ENCODE measurements around the gene AKT1S1. TPM values are rescaled to one million over a fixed set of nuclear protein-coding genes. Genes with fewer than 3 reads are reported as not detected.

Gene AKT1S1
- total RNA-seq, 2 experiments from 2014 or later, result 17.5 to 19.5 TPM

DNA sequence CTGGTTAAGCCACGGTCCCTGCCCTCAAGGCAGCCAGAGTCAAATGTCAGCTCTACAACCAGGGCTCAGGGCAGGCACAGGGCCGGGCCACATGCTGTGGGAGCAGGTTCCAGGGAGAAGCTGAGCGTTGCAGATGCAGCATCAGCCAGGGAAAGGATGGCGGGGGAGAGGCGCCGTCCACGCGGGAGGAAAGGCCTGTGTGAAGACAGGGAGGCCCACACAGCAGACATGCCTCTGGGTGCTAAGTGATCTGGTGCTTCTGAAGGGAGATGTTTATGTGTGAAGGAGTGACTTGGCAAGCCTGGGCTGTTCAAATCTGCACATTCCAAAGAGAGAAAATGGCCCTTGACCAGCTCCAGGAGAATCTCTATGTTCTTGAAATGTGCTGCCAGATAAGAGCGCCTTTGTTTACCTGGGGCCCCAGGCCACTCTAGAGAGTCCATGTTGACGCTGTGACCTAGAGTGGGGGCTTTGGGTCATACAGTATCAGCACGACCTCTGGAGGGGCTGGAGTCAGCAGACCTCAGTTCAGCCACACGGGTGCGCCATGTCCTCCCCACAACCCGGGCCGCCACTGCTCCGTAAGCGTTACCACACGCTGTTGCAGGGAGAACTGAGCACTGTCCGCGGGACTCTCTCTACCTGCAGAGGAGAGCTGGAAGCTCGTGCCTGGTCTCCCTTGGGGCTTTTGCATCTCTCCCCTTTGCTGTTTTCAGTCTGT lies 36.0 kb upstream of the AKT1S1 start:
- intact Hi-C loops (cut with micrococcal nuclease), result no loop called here
- ChIA-PET CTCF (interaction anchor here (0.6 to 1.8 kb wide), 5 partner anchors 16 to 223 kb away, joined by 3 to 7 read pairs (median 3); partner anchors contain the start of genes ATF5 and NUP62), POLR2A (interaction anchor here (1.1 to 13.2 kb wide), 4 partner anchors 9 to 21 kb away, joined by 4 to 167 read pairs (median 32); partner anchors contain the start of genes ATF5, IL4I1 and NUP62)
- H3K27me3 Mint-ChIP-seq, result no peaks in the 10 kb centered on the region
- peak overlapping the region; percentile 88 for H3K27ac Mint-ChIP-seq
- TF ChIP-seq, protein P1, sequence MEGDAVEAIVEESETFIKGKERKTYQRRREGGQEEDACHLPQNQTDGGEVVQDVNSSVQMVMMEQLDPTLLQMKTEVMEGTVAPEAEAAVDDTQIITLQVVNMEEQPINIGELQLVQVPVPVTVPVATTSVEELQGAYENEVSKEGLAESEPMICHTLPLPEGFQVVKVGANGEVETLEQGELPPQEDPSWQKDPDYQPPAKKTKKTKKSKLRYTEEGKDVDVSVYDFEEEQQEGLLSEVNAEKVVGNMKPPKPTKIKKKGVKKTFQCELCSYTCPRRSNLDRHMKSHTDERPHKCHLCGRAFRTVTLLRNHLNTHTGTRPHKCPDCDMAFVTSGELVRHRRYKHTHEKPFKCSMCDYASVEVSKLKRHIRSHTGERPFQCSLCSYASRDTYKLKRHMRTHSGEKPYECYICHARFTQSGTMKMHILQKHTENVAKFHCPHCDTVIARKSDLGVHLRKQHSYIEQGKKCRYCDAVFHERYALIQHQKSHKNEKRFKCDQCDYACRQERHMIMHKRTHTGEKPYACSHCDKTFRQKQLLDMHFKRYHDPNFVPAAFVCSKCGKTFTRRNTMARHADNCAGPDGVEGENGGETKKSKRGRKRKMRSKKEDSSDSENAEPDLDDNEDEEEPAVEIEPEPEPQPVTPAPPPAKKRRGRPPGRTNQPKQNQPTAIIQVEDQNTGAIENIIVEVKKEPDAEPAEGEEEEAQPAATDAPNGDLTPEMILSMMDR (IDR thresholded peaks at IDR 0.05), result no peak
- no peak for DNase-seq
- peaks cover 74% of the 10 kb centered on the region for H3K36me3 Mint-ChIP-seq (ENCODE audit: low read depth)
- H3K9me3 Mint-ChIP-seq, result no peaks in the 10 kb centered on the region
- no peak overlapping the region for H3K4me3 Mint-ChIP-seq
- no peak for ATAC-seq
- H3K4me1 Mint-ChIP-seq (ENCODE audit: low read depth), result peaks cover 62% of the 10 kb centered on the region

DNA sequence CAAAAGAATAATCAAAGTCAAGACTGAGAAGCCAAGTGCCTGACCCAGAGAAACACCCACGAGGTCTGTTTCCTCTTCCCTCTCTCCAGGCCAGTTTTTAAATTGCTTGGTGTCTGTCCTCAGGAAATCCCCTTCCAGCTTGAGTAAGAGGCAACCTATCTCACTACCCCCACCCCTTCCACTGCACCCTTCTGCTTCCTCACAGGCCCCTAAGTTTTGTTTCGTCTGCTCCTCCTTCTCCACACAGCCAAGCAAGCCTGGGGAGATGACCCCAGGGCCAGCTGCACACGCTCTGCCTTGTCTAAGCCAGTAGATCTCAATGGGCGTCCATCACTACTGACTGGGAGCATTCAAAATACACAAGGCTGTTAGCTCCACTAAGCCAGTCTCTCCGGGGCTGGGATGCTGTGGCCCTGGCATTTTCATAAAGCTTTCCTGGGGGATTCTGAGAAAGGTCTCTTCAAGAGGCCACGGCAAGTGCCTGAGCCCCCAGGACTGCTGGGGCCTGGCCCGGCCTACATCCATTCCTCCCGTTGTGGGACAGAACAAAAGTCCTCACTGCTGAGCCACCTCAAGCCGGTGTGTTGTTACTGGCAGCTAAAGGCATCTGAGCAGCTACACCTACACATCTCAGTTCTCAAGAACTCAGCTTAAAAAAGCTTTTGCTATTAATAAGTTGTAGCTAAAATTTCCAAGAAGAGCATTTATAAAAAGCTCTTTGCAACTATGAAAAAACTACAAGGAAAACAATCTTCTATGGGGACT lies 34.4 kb upstream of the AKT1S1 start:
- CTCF ChIA-PET, result interaction anchor here (0.7 to 1.7 kb wide), 7 partner anchors 8 to 73 kb away, joined by 3 to 8 read pairs (median 5); partner anchors contain the start of gene IL4I1
- Mint-ChIP-seq H3K36me3 (ENCODE audit: low read depth) (peaks cover 77% of the 10 kb centered on the region), H3K27ac (peak overlapping the region; percentile 88), H3K9me3 (no peaks in the 10 kb centered on the region), H3K4me1 (ENCODE audit: low read depth) (peaks cover 70% of the 10 kb centered on the region), H3K27me3 (no peaks in the 10 kb centered on the region), H3K4me3 (peak overlapping the region; percentile 49)
- DNase-seq (peak; percentile 56), ATAC-seq (peak; percentile 79)
- intact Hi-C loops (cut with micrococcal nuclease), result no loop called here
- POLR2A ChIA-PET, result interaction anchor here (0.7 to 13.2 kb wide), 8 partner anchors 9 to 387 kb away, joined by 3 to 167 read pairs (median 4); partner anchors contain the start of genes AKT1S1, ATF5, IL4I1 and NUP62
- TF ChIP-seq, protein P1 (IDR thresholded peaks at IDR 0.05), result no peak

DNA sequence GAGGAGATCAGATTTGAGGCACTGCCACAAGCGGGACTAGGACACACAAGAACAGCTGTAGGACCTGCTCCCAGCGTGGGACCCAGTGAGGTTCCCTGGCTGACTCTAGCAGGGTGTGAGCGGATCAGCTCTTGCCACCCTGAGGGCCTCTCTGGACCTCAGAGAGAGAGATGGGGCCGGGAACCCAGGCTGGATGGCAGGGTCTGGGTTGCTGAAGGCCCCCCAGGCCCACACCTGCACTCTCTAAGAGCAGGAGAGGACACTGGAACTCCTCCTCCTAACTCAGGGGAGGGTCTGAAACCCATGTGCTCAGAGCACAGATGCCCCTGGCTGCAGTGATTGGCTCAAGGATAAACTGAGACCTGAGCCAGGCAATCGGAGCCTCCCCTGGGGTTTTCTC lies 33.0 kb upstream of the AKT1S1 start:
- H3K27me3 Mint-ChIP-seq, result no peaks in the 10 kb centered on the region
- H3K9me3 Mint-ChIP-seq, result no peaks in the 10 kb centered on the region
- peak overlapping the region; percentile 88 for H3K27ac Mint-ChIP-seq
- ChIA-PET CTCF (no interaction called here), POLR2A (interaction anchor here (0.9 to 13.2 kb wide), 4 partner anchors 8 to 222 kb away, joined by 3 to 167 read pairs (median 32); partner anchors contain the start of genes ATF5, IL4I1 and NUP62)
- no peak for DNase-seq
- peaks cover 67% of the 10 kb centered on the region for H3K4me1 Mint-ChIP-seq (ENCODE audit: low read depth)
- H3K36me3 Mint-ChIP-seq (ENCODE audit: low read depth), result peaks cover 76% of the 10 kb centered on the region
- TF ChIP-seq, protein P1 (IDR thresholded peaks at IDR 0.05), result no peak
- H3K4me3 Mint-ChIP-seq, result no peak overlapping the region
- intact Hi-C loops (cut with micrococcal nuclease), result no loop called here
- ATAC-seq, result no peak

DNA sequence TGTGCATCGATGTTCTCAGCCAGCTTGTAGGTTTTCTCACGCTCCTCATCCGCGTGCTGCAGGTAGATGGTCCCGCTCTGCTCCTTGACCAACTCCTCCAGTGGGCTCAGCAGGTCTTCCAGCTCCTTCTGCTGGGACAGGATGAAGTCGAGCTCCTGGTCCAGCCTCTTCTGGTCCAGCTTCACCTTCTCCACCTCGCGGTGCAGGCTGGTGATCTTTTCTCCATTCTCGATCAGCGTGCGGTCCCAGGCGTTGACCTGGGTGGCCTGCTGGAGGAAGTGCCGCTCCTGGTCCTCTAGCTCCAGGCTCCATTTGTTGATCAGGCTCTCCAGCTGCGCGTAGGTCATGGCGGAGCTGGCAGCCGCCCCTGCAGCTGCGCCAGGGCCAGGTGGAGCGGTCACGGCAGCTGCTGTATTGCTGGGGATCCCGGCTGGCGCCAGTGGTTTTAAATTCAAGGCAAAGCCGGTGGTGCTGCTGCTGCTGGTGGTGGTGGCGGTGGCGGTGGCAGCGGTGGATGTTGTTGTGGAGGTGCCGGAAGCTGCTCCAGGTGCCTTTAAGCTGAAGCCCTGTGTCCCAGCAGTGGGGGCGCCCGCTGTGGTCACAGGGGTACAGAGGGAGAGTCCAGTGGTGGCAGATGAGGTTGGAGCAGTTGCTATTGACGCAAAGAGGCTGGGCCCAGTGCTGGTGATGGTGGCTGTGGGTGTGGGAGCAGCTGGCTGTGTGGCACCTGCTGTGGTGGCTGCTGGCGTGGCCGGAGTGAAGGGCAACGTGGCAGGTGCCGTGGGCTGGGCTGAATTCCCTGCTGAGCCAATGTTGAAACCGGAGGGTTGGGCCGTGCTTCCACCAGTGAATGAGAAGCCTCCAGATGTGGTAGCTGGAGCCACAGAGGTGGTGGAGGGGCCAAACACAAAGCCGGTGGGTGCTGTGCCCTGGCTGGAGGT lies 31.6 kb upstream of the AKT1S1 start:
- Mint-ChIP-seq H3K4me3 (no peak overlapping the region), H3K36me3 (ENCODE audit: low read depth) (peaks cover 64% of the 10 kb centered on the region), H3K27ac (no peak overlapping the region), H3K9me3 (no peaks in the 10 kb centered on the region), H3K4me1 (ENCODE audit: low read depth) (peaks cover 66% of the 10 kb centered on the region), H3K27me3 (no peaks in the 10 kb centered on the region)
- ChIA-PET POLR2A (interaction anchor here (1.0 to 13.2 kb wide), 4 partner anchors 11 to 60 kb away, joined by 3 to 167 read pairs (median 32); partner anchors contain the start of genes ATF5, IL4I1 and NUP62), CTCF (interaction anchor here (1.2 kb wide), 1 partner anchor 8 kb away, joined by 4 read pairs; no protein-coding TSS in a partner anchor)
- intact Hi-C loops (cut with micrococcal nuclease), result no loop called here
- ATAC-seq (no peak), DNase-seq (no peak)
- TF ChIP-seq, protein P1 (IDR thresholded peaks at IDR 0.05), result no peak
